GM12865 (cell line): ENCODE results near the gene CNTN5.
A peak's percentile ranks its signal among the peaks of the same experiment; 100 is the strongest.

Source experiments
- DNase-seq: peaks from one replicate; pipeline ENCODE4 v3.0.0; 2010; ENCODE audit warnings: low read depth
- H3K4me3 ChIP-seq: 2 replicates; pipeline ENCODE4 v1.5.1; 2011; ENCODE audit warnings: mild to moderate bottlenecking, low read depth, low read length, control low read depth
- CTCF ChIP-seq: IDR thresholded peaks from 2 replicates; pipeline ENCODE4 v1.5.1; 2011; ENCODE audit warnings: low read length, control low read depth, low read depth, inconsistent platforms; ENCODE audit not compliant: insufficient read depth; ENCODE audit errors: missing control alignments

The CNTN5 gene

GRCh38 chr11:99020352-99021225 is at the start of gene CNTN5:
Gene CNTN5 (plus strand): TSS chr11:99020949.
- TF ChIP-seq CTCF, result no peak
- H3K4me3 ChIP-seq, result no peak within 1 kb of the TSS
- DNase-seq, result peak; percentile 9

GRCh38 chr11:98979205-98979604 is 41.5 kb upstream of the CNTN5 start:
- no peak for DNase-seq
- no peak for TF ChIP-seq CTCF
- H3K4me3 ChIP-seq, result no peak overlapping the region

- peak; percentile 77 for TF ChIP-seq CTCF
- H3K4me3 ChIP-seq, result no peak overlapping the region
- DNase-seq, result peak; percentile 55
Measured at GRCh38 chr11:99015634-99016454, 4.9 kb upstream of the CNTN5 start.

- no peak for TF ChIP-seq CTCF
- DNase-seq, result no peak
- no peak overlapping the region for H3K4me3 ChIP-seq
Measured at GRCh38 chr11:99019696-99020095, 1.1 kb upstream of the CNTN5 start.

GRCh38 chr11:99037057-99037456 is 16.3 kb downstream of the CNTN5 start:
- no peak for DNase-seq
- no peak for TF ChIP-seq CTCF
- no peak overlapping the region for H3K4me3 ChIP-seq

- no peak for DNase-seq
- no peak overlapping the region for H3K4me3 ChIP-seq
- no peak for TF ChIP-seq CTCF
Measured at GRCh38 chr11:99063331-99063730, 42.6 kb downstream of the CNTN5 start.
